Measurements from ENCODE around the gene PRKAR2B.
A peak's percentile ranks its signal among the peaks of the same experiment; 100 is the strongest.
"Not testable (repeated sequence)": the region's sequence is repeated elsewhere in the genome, so short reads cannot be mapped to it uniquely, and the experiment has no call there.

The PRKAR2B gene

GRCh38 chr7:107123392-107123791 is 78.9 kb downstream of the PRKAR2B start:
- no peak for DNase-seq

GRCh38 chr7:107125475-107125874 is 81.0 kb downstream of the PRKAR2B start:
- peak; percentile 95 for DNase-seq

GRCh38 chr7:107128217-107128616 is 83.7 kb downstream of the PRKAR2B start:
- no peak for DNase-seq

- no peak for DNase-seq
These were observed 84.2 kb downstream of the PRKAR2B start for GRCh38 chr7:107128748-107129147.

GRCh38 chr7:107130487-107131220 is 86.1 kb downstream of the PRKAR2B start:
- no peak for DNase-seq

- no peak for DNase-seq
These were observed 88.9 kb downstream of the PRKAR2B start for GRCh38 chr7:107133396-107133795.

- DNase-seq: no peak
These were observed 94.4 kb downstream of the PRKAR2B start for GRCh38 chr7:107138696-107139420.

GRCh38 chr7:107143875-107144274 is 99.4 kb downstream of the PRKAR2B start:
- DNase-seq: not testable (repeated sequence)

- no peak for DNase-seq
These were observed 100.7 kb downstream of the PRKAR2B start for GRCh38 chr7:107145067-107145838.

- DNase-seq: peak; percentile 7
These were observed 103.2 kb downstream of the PRKAR2B start for GRCh38 chr7:107147464-107148393.

- no peak for DNase-seq
These were observed 104.2 kb downstream of the PRKAR2B start for GRCh38 chr7:107148721-107149120.

- DNase-seq: no peak
These were observed 105.4 kb downstream of the PRKAR2B start for GRCh38 chr7:107149863-107150262.

GRCh38 chr7:107150375-107151073 is 106.0 kb downstream of the PRKAR2B start:
- peak; percentile 69 for DNase-seq

GRCh38 chr7:107151538-107151937 is 107.0 kb downstream of the PRKAR2B start:
- DNase-seq: no peak

- no peak for DNase-seq
These were observed 107.5 kb downstream of the PRKAR2B start for GRCh38 chr7:107152011-107152410.

GRCh38 chr7:107154826-107155225 is 110.3 kb downstream of the PRKAR2B start:
- DNase-seq: no peak

GRCh38 chr7:107155726-107156125 is 111.2 kb downstream of the PRKAR2B start:
- not testable (repeated sequence) for DNase-seq

- DNase-seq: no peak
These were observed 112.6 kb downstream of the PRKAR2B start for GRCh38 chr7:107157091-107157490.

- no peak for DNase-seq
These were observed 113.5 kb downstream of the PRKAR2B start for GRCh38 chr7:107158028-107158427.

- DNase-seq: no peak
These were observed 115.9 kb downstream of the PRKAR2B start for GRCh38 chr7:107160389-107160788.

- DNase-seq: no peak
These were observed 116.9 kb downstream of the PRKAR2B start for GRCh38 chr7:107161415-107161814.

- no peak for DNase-seq
These were observed 118.0 kb downstream of the PRKAR2B start for GRCh38 chr7:107162475-107162874.

All from NCI-H748 treated with DMSO at 0.1 percent for 48 hours (cell line).